T47D (cell line): ENCODE measurements around the gene RNASE2.
"Not testable (repeated sequence)": the region's sequence is repeated elsewhere in the genome, so short reads cannot be mapped to it uniquely, and the experiment has no call there.

Experiments used
- DNase-seq, 2 experiments: peaks; one replicate each; pipeline versions ENCODE4 v3.0.0 to v3.0.0-alpha.2; 2011 to 2012; ENCODE audit warnings: low read depth in 1 of 2, low spot score in 1 of 2
- JUND ChIP-seq: IDR thresholded peaks from 2 replicates; pipeline ENCODE4 v1.6.1; 2012; ENCODE audit warnings: low read depth
- in situ Hi-C: cut with HindIII; loops from 2 replicates; pipeline ENCODE4 v1.10.0; 2016; ENCODE audit warnings: low sequenced_read_pairs, low pct_unique_long_range_greater_than_20kb

RNASE2 gene

DNA sequence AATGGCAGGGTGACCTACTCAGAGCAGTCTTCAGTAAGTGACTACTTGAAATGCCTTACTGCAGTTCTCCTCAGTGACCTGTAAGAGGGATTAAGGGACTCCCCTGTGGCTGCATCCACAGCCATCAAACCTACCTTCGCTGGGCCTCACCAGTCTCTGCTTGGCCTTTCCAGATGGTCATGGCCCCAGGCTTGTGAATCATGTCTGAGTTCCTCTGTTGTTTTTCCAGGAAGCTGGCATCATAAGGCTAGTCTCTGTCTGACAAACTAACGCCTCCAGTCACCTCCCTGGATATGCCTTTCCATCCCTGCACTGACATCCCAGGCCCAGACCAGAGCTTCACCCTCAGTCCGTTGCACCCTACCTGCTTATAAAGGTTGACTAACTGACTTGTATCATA lies 14.0 kb downstream of the RNASE2 start:
- in situ Hi-C loops = no loop called here
- DNase-seq = no peak
- no peak for TF ChIP-seq JUND

DNA sequence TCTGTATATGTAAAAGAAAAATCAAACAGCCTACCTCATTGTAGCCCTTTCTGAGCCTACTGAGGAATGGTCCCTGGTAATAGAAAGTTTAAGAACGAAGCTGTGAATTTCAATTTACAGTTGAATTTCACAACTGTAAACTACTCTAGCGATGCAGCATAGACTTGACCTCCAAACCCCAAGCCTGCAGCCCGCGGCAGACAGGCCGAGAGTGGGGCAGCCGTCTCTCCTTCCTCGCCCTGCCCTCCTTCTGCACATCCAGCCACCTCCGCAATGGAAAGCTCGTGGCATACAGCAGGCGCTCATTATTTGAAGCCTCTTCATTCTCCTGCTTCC lies 15.3 kb downstream of the RNASE2 start:
- DNase-seq = no peak
- in situ Hi-C loops = no loop called here
- no peak for TF ChIP-seq JUND

DNA sequence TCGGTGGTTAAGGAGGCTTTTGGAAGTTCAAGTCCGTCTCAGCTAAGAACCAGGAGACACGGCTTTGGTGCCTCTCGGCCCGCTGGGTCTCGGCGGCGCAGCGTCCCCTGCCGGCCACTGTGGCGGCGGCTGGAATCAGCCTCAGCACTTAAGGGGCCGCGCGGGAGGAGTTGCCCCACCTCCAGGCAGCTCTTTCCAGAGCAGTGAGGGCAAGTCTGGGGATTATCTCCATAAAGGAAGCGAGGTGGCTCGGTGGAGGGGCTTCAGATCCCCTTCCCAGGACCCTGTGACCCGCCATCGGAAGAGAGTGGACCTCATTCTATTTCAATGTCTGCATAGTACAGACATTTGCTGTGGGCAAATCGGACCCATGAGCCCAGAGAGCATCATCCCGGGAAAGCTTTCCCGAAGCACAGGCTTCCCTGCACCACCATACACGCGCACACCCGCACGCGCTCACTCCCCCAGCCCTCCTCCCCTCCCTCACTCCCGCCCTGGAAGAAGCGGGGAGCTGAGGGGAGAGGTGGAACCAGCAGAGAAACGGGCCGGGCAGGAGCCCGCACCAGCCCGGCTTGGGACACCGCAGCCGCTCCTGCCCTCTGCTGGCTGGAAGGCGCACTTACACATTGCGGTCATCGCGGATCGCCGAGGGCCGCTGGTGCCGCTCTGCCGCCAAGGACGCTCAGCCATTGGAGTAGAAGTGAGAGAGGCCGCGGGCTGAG lies 15.9 kb downstream of the RNASE2 start:
- peak; percentile 65 to 89 for DNase-seq
- no peak for TF ChIP-seq JUND
- in situ Hi-C loops = no loop called here

DNA sequence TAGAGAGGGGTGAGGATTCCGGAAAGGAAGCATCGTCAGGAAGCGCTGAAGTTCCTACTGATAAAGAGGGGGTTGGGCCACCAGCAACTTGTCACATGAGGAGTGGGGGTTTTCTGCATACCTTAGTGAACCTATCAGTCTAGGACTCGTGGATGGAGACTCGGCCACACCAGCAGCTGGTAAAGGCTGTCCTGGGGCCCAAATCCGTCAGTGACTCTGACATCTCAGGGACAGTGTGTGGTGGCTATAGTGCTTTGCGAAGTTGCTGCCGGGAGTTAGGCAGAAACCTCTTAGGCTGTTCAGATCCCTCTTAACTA lies 16.4 kb downstream of the RNASE2 start:
- DNase-seq = no peak
- in situ Hi-C loops = no loop called here
- no peak for TF ChIP-seq JUND

DNA sequence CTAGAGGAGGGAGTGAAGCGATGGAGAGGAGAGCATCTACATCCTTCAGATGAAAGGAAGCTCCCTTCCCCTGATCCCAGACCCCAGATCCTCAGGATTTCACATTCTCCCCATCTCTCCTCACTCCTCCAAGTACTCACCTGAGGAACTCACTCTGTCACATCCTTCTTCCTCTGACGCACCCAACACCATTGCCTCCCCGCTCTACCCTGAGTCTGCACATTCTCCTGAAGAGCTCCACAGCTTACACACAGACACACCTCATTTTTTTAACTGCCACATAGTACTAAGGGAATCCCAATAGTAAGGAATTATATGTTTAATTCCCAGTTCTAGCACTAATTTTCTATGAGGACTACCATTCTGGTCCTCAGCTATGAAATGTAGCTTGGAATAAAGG lies 18.2 kb downstream of the RNASE2 start:
- DNase-seq = no peak
- TF ChIP-seq JUND = no peak
- in situ Hi-C loops = no loop called here

DNA sequence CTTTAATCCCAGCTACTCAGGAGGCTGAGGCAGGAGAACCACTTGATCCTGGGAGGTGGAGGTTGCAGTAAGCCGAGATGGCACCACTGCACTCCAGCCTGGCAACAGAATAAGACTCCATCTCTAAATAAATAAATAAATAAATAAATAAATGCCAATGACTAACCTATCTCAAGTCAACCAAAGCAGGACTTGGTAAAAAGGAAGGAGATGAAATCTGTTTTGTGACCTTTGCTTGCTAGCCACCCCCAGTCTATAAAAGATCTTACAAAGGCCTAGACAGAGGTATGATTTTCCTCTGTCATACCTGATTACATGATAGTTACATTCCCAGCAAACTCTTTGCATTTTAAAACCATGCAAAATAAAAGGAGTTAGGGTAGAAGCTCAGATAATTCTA lies 21.0 kb downstream of the RNASE2 start:
- TF ChIP-seq JUND = no peak
- DNase-seq = no peak
- in situ Hi-C loops = no loop called here

DNA sequence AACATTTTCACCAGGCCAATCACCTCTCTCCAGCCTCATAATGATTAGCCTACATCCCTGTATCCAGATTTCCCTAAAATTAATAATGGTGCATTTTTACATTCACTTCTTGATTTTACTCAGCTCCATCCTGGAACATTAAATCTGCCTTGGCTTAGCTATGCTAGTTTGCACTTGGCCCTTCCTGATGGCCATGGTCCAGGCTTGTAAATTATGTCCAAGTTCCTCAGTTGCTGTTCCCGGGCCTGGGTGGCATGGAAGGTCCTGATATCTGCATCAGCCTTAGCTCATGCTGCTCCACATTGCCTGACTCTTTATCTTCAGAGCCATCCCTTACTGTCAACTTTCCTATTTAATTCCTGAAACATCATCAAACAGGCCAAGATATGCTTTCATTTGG lies 23.4 kb downstream of the RNASE2 start:
- DNase-seq = no peak
- in situ Hi-C loops = no loop called here
- TF ChIP-seq JUND = no peak

DNA sequence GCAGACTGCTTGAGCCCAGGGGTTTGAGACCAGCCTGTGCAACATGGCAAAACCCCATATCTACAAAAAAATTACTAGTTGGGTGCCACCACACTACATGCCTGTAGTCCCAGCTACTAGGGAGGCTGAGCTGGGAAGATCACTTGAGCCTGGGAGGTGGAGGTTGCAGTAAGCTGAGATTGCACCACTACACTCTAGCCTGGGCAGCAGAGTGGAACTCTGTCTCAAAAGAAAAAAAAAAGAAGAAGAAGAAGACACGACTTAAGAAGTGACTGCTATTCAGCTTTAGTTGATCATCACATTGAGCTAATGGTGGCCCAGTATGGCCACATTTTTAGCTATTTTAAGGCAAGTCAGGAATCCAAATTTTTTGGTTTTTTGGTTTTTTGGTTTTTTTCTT lies 25.6 kb downstream of the RNASE2 start:
- in situ Hi-C loops = no loop called here
- no peak for TF ChIP-seq JUND
- no peak for DNase-seq

DNA sequence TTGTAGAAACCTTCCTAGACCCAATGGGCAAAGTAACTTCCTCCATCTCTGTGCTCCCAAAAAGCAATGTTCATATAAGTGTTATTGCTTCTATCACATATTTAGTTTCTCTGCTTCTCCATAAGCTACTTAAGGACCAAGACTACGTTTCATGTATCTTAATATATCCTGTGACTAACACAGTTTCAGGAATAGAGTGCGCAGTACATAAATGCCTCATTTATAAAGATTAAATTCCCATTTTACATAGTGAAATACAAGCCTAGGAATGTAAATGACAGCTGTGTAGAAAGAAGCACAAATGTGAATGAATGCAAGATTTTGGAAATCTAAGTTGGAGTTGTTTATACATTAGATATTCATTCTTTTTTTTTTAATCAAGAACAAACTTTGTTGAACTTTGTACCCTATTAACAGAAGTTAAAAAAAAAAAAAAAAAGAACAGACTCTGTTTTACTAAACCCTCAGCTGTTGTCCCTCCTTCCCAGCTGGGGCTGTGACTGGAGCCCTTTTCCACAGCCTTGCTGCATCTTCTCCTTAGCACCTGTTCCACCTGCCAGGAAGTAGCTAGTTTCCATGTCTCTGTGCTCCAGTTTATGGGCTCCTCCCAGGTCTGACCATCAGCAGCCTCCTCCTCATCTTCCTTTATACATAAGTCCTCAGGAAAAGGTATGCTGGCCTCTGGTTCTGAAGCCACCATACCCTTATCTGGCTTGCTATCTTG lies 27.5 kb downstream of the RNASE2 start:
- in situ Hi-C loops = no loop called here
- TF ChIP-seq JUND = no peak
- DNase-seq = no peak

DNA sequence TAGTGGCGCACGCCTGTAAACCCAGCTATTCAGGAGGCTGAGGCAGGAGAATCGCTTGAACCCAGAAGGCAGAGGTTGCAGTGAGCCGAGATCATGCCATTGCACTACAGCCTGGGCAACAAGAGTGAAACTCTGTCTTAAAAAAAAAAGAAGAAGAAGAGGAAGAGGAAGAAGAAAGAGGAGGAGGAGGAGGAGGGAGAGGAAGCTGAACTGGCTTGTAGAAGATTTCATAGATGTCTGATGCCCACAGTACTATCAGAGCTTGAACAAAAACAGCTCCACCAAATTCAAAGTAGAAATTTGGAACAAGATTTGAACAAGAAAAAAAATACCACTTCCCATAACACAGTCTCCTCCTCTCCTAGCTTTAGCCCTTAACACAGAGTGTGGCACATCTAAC lies 30.4 kb downstream of the RNASE2 start:
- in situ Hi-C loops, DNase-seq: not testable (repeated sequence)

DNA sequence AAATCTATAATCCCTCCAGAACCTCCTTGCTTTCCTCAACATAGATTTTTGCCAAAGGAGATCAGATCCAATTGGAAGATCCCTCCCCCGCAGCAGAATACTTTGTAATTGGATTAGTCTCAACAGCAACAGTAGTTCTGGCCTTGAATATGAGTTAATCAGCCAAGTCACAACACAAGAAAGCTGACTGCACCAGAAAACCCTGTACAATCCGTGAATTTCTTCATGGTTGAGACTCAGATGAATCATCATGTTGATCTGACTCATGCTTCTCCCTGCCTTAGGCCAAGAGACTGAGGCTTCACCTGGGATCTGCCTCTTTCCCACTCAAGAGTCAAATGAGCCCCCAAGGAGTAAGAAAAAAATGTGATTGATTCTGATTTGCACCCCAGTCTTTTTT lies 31.5 kb downstream of the RNASE2 start:
- DNase-seq = no peak
- in situ Hi-C loops = no loop called here
- TF ChIP-seq JUND = no peak

DNA sequence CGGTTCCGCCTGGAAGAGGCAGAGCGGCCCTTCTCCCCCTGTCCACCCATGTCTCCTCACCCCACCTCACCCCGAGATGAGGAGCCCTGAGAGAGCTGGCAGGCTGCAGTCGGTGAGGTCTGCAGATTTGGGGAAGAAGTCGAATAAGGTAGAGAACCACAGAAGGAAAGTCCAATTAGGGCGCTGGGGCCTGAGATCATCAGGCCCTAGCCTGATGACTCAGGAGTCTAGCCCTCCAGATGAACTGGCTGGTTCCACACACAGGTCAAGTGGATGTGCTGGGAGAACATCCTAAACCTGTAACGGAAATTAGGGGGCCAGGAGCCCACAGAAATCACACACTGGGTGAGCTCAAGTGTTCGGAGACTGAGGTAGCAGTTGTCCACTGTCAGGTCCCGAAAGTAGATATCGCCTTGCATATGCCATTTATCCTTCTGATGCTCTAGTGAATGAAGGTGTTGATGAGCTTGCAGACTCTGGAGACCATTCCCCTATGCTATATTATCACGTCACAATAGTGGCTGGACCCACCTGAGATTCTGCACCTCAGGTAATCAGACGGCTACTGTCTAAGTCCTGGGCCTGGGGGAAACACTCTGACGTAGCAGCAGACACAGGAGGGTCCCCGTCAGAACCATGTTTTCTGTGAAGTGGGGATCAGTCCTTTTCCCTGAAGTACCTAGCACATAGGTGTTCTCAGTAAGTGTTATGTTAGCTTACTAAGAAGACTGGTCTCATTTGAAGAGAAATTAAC lies 33.6 kb downstream of the RNASE2 start:
- no peak for DNase-seq
- in situ Hi-C loops = no loop called here
- no peak for TF ChIP-seq JUND

DNA sequence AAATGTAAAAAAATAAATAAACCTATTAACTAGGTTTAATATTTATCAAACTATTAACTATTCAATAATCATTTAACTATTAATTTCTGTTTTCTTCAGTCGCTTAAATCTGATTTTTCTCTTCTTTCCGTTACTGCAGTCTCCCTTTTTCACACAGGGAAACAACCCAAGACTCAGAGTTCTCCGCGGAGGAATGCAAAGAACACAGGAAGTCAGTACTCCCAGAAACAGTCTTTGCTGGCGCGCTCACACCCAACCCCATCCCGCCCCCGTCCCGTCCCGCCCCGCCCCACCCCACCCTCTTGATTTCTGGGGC lies 34.1 kb downstream of the RNASE2 start:
- no peak for TF ChIP-seq JUND
- no peak for DNase-seq
- in situ Hi-C loops = no loop called here
